ENCODE results near the gene PRKCE. TPM values are rescaled to one million over a fixed set of nuclear protein-coding genes. Genes with fewer than 3 reads are reported as not detected.
A peak's percentile ranks its signal among the peaks of the same experiment; 100 is the strongest.

Gene PRKCE
- total RNA-seq, 1 experiment from 2014 or later, result 14.8 TPM

GRCh38 chr2:45992741-45993475 lies 341.4 kb downstream of the PRKCE start:
- DNase-seq (ENCODE audit: low read depth, low spot score) (no peak), ATAC-seq (peak; percentile 44)
- Histone ChIP-seq H2AFZ (ENCODE audit: low read depth, low read length, poor library complexity, severe bottlenecking) (no peak overlapping the region), H3K9me2 (ENCODE audit: insufficient read depth) (no peaks in the 10 kb centered on the region), H3K27me3 (ENCODE audit: insufficient read depth, low read length) (no peaks in the 10 kb centered on the region), H3K9ac (ENCODE audit: low read length) (no peak overlapping the region), H3K4me1 (ENCODE audit: control insufficient read depth in 1 of 2, insufficient read depth in 2 of 2, low read length in 2 of 2) (peaks cover 0 to 21% of the 10 kb centered on the region in 2 experiments; a peak in 1 of 4 replicates), H3K9me3 (ENCODE audit: control insufficient read depth in 1 of 2, insufficient read depth in 1 of 2, low read depth in 1 of 2, low read length in 2 of 2) (no peaks in the 10 kb centered on the region), H3K4me2 (ENCODE audit: low read length) (peak overlapping the region; percentile 22; the same call in 1 of the 2 replicates), H3K27ac (ENCODE audit: low read depth, low read length) (no peak overlapping the region), H4K20me1 (ENCODE audit: insufficient read depth) (no peaks in the 10 kb centered on the region), H3K79me2 (ENCODE audit: insufficient read depth, low read length) (no peaks in the 10 kb centered on the region), H3K36me3 (ENCODE audit: control insufficient read depth in 1 of 2, insufficient read depth in 2 of 2, low read length in 2 of 2) (no peaks in the 10 kb centered on the region), H3K4me3 (replicated peaks in 1 of 2; ENCODE audit: low read depth in 1 of 2, low read length in 2 of 2) (no peak overlapping the region)
- RAD21 ChIA-PET (ENCODE audit: low non-redundant PET in 1 of 2, low total read pairs in 2 of 2, uncharacterized antibody in 2 of 2, unreplicated experiment in 2 of 2), result interaction anchor here in 1 of 2 experiments (0.6 kb wide), 1 partner anchor 415 kb away, joined by 6 read pairs; no protein-coding TSS in a partner anchor
- BruUV-seq (replicated peaks), result no TSS peak
- no peak for TF ChIP-seq YY1 (IDR thresholded peaks at IDR 0.05; ENCODE audit: extremely low read depth, insufficient replicate concordance, low read depth, low read length)
- no peak for TF ChIP-seq ZFX (IDR thresholded peaks at IDR 0.05)
- no peak for TF ChIP-seq SRF (IDR thresholded peaks at IDR 0.05; ENCODE audit: low read depth)
- no peak for TF ChIP-seq ZNF274 (IDR thresholded peaks at IDR 0.05; ENCODE audit: low read depth, low read length)
- TF ChIP-seq FOSL1 (IDR thresholded peaks at IDR 0.05; ENCODE audit: low read depth), result no peak
- no peak for TF ChIP-seq RAD21 (IDR thresholded peaks at IDR 0.05; ENCODE audit: low read depth)
- no peak for TF ChIP-seq CTCF (IDR thresholded peaks at IDR 0.05 in 2 of 3, conservative IDR thresholded peaks at IDR 0.05 in 1 of 3; ENCODE audit: borderline replicate concordance in 1 of 3, insufficient read depth in 1 of 3, low read depth in 2 of 3, low read length in 2 of 3)
- TF ChIP-seq JUND (IDR thresholded peaks at IDR 0.05), result no peak
- TF ChIP-seq EGR1 (IDR thresholded peaks at IDR 0.05; ENCODE audit: low read depth), result no peak
- no peak for TF ChIP-seq MAX (IDR thresholded peaks at IDR 0.05)
- TF ChIP-seq EZH2 (IDR thresholded peaks at IDR 0.05), result no peak
- no peak for TF ChIP-seq POLR2A (IDR thresholded peaks at IDR 0.05; ENCODE audit: borderline replicate concordance, extremely low read depth, insufficient read depth, insufficient read length)
- no peak for TF ChIP-seq CEBPB (IDR thresholded peaks at IDR 0.05; ENCODE audit: low read depth)
- POLR2A ChIA-PET, result no interaction called here
- CTCF ChIA-PET, result interaction anchor here (0.8 to 2.1 kb wide), 18 partner anchors 10 to 468 kb away, joined by 3 to 11 read pairs (median 4); partner anchors contain the start of gene SRBD1
- intact Hi-C loops (cut with micrococcal nuclease), result loop anchor here (1.0 to 10.0 kb wide), 4 partner anchors 351 to 652 kb away; no protein-coding TSS in a partner anchor
